ENCODE results near the gene MILR1. TPM values are rescaled to one million over a fixed set of nuclear protein-coding genes. Genes with fewer than 3 reads are reported as not detected.

Gene MILR1
- total and polyA plus RNA-seq, 2 experiments from 2014 or later, result 0.39 TPM; not detected in 1

- Histone ChIP-seq H3K36me3 (ENCODE audit: insufficient read depth) (peaks cover 51% of the 10 kb centered on the region), H3K4me1 (ENCODE audit: insufficient read depth) (peaks cover 16% of the 10 kb centered on the region), H4K20me1 (replicated peaks; ENCODE audit: insufficient read depth) (peaks cover 45% of the 10 kb centered on the region), H3K79me2 (replicated peaks; ENCODE audit: insufficient read depth) (peaks cover 93% of the 10 kb centered on the region), H3K4me2 (peak overlapping the region; percentile 85), H3K27me3 (ENCODE audit: insufficient read depth) (no peaks in the 10 kb centered on the region), H3K4me3 (peak overlapping the region; percentile 100), H3F3A (replicated peaks; ENCODE audit: low read depth) (peaks cover 20% of the 10 kb centered on the region), H3K9me2 (ENCODE audit: insufficient read depth) (no peaks in the 10 kb centered on the region), H2AFZ (no peak overlapping the region), H3K27ac (ENCODE audit: low read depth) (peak overlapping the region; percentile 99)
- Mint-ChIP-seq H3K9me3 (peaks cover 4% of the 10 kb centered on the region; the same call in 1 of the 3 replicates), H3K4me1 (peaks cover 52% of the 10 kb centered on the region), H3K27me3 (ENCODE audit: insufficient read depth, low read depth, poor library complexity) (peaks cover 24% of the 10 kb centered on the region), H3K27ac (peak overlapping the region; percentile 100), H3K4me3 (peak overlapping the region; percentile 99), H3K36me3 (ENCODE audit: low read depth) (peaks cover 84% of the 10 kb centered on the region)
- peak; percentile 33 to 42 for TF ChIP-seq CTCF (conservative IDR thresholded peaks at IDR 0.05; ENCODE audit: low read depth in 2 of 2)
- TF ChIP-seq REST (IDR thresholded peaks at IDR 0.05; ENCODE audit: unreplicated experiment), result no peak
- TF ChIP-seq EZH2 (IDR thresholded peaks at IDR 0.05; ENCODE audit: low read depth, unreplicated experiment), result no peak
- DNase-seq (ENCODE audit: low spot score), result peak; percentile 74
- peak; percentile 17 for ATAC-seq
Measured at GRCh38 chr17:64507413-64507782, 58.5 kb downstream of the MILR1 start.

GRCh38 chr17:64508683-64509082, 59.8 kb downstream of the MILR1 start:
- Mint-ChIP-seq H3K9me3 (peaks cover 4% of the 10 kb centered on the region; the same call in 1 of the 3 replicates), H3K27me3 (ENCODE audit: insufficient read depth, low read depth, poor library complexity) (peaks cover 24% of the 10 kb centered on the region), H3K36me3 (ENCODE audit: low read depth) (peaks cover 83% of the 10 kb centered on the region), H3K27ac (no peak overlapping the region), H3K4me1 (peaks cover 43% of the 10 kb centered on the region), H3K4me3 (peak overlapping the region; percentile 99)
- peak overlapping the region; percentile 85 for H3K4me2 ChIP-seq
- no peaks in the 10 kb centered on the region for H3K9me2 ChIP-seq (ENCODE audit: insufficient read depth)
- H2AFZ ChIP-seq, result no peak overlapping the region
- H3K27me3 ChIP-seq (ENCODE audit: insufficient read depth), result no peaks in the 10 kb centered on the region
- H3K4me3 ChIP-seq, result peak overlapping the region; percentile 100
- peaks cover 16% of the 10 kb centered on the region for H3K4me1 ChIP-seq (ENCODE audit: insufficient read depth)
- H4K20me1 ChIP-seq (replicated peaks; ENCODE audit: insufficient read depth), result peaks cover 32% of the 10 kb centered on the region
- H3K27ac ChIP-seq (ENCODE audit: low read depth), result no peak overlapping the region
- ATAC-seq, result no peak
- H3F3A ChIP-seq (replicated peaks; ENCODE audit: low read depth), result peaks cover 9% of the 10 kb centered on the region; the same call in 1 of the 2 replicates
- peaks cover 50% of the 10 kb centered on the region for H3K36me3 ChIP-seq (ENCODE audit: insufficient read depth)
- H3K79me2 ChIP-seq (replicated peaks; ENCODE audit: insufficient read depth), result peaks cover 92% of the 10 kb centered on the region
- DNase-seq (ENCODE audit: low spot score), result no peak
- TF ChIP-seq EZH2phosphoT487 (IDR thresholded peaks at IDR 0.05; ENCODE audit: unreplicated experiment) (no peak), ZNF331 (CRISPR knock-in tag; IDR thresholded peaks at IDR 0.05; ENCODE audit: low read depth) (no peak), NANOG (IDR thresholded peaks at IDR 0.05; ENCODE audit: borderline replicate concordance) (no peak), EZH2 (IDR thresholded peaks at IDR 0.05; ENCODE audit: low read depth, unreplicated experiment) (no peak), ZNF114 (CRISPR knock-in tag; IDR thresholded peaks at IDR 0.05) (no peak), ZNF462 (CRISPR knock-in tag; IDR thresholded peaks at IDR 0.05) (no peak), ETS1 (IDR thresholded peaks at IDR 0.05) (no peak)
